ENCODE measurements around the gene YPEL2.
A peak's percentile ranks its signal among the peaks of the same experiment; 100 is the strongest.
"Not testable (repeated sequence)": the region's sequence is repeated elsewhere in the genome, so short reads cannot be mapped to it uniquely, and the experiment has no call there.

The YPEL2 gene

GRCh38 chr17:59311521-59311920 is 19.9 kb upstream of the YPEL2 start:
- not testable (repeated sequence) for H3K4me3 Mint-ChIP-seq; DNase-seq (ENCODE audit: low spot score in 2 of 2); H3K27me3 Mint-ChIP-seq; H3K27ac Mint-ChIP-seq; H3K36me3 Mint-ChIP-seq; ATAC-seq (ENCODE audit: low read depth); H3K4me1 Mint-ChIP-seq; H3K9me3 Mint-ChIP-seq

- Mint-ChIP-seq H3K4me3 (no peak overlapping the region), H3K36me3 (no peaks in the 10 kb centered on the region), H3K4me1 (peaks cover 3% of the 10 kb centered on the region), H3K27me3 (no peaks in the 10 kb centered on the region), H3K9me3 (no peaks in the 10 kb centered on the region), H3K27ac (no peak overlapping the region)
- no peak for ATAC-seq (ENCODE audit: low read depth)
- DNase-seq (ENCODE audit: low spot score in 2 of 2), result no peak
Observed at GRCh38 chr17:59315866-59316265, 15.6 kb upstream of the YPEL2 start.

GRCh38 chr17:59327121-59327980 is 4.1 kb upstream of the YPEL2 start:
- DNase-seq (ENCODE audit: low spot score in 2 of 2), result no peak
- Mint-ChIP-seq H3K9me3 (no peaks in the 10 kb centered on the region), H3K4me3 (no peak overlapping the region), H3K27me3 (no peaks in the 10 kb centered on the region), H3K36me3 (no peaks in the 10 kb centered on the region), H3K4me1 (peaks cover 17% of the 10 kb centered on the region), H3K27ac (no peak overlapping the region)
- no peak for ATAC-seq (ENCODE audit: low read depth)

GRCh38 chr17:59327981-59328290 is 3.5 kb upstream of the YPEL2 start:
- H3K9me3 Mint-ChIP-seq, result no peaks in the 10 kb centered on the region
- no peak overlapping the region for H3K27ac Mint-ChIP-seq
- DNase-seq (ENCODE audit: low spot score in 2 of 2) (no peak), ATAC-seq (ENCODE audit: low read depth) (no peak)
- H3K4me3 Mint-ChIP-seq, result no peak overlapping the region
- H3K36me3 Mint-ChIP-seq, result no peaks in the 10 kb centered on the region
- H3K27me3 Mint-ChIP-seq, result no peaks in the 10 kb centered on the region
- peaks cover 20% of the 10 kb centered on the region for H3K4me1 Mint-ChIP-seq

GRCh38 chr17:59328601-59329000 is 2.9 kb upstream of the YPEL2 start:
- ATAC-seq (ENCODE audit: low read depth), result no peak
- Mint-ChIP-seq H3K27ac (no peak overlapping the region), H3K36me3 (no peaks in the 10 kb centered on the region), H3K9me3 (no peaks in the 10 kb centered on the region), H3K4me3 (no peak overlapping the region), H3K4me1 (peaks cover 23% of the 10 kb centered on the region), H3K27me3 (no peaks in the 10 kb centered on the region)
- DNase-seq (ENCODE audit: low spot score in 2 of 2), result no peak

GRCh38 chr17:59329176-59330052 is 2.0 kb upstream of the YPEL2 start:
- ATAC-seq (ENCODE audit: low read depth), result peak; percentile 48
- H3K27me3 Mint-ChIP-seq, result no peaks in the 10 kb centered on the region
- peaks cover 30% of the 10 kb centered on the region for H3K4me1 Mint-ChIP-seq
- peak; percentile 42 for DNase-seq (ENCODE audit: low spot score in 2 of 2)
- no peaks in the 10 kb centered on the region for H3K36me3 Mint-ChIP-seq
- H3K27ac Mint-ChIP-seq, result peak overlapping the region; percentile 67
- H3K4me3 Mint-ChIP-seq, result peak overlapping the region; percentile 21
- no peaks in the 10 kb centered on the region for H3K9me3 Mint-ChIP-seq

GRCh38 chr17:59330053-59330942 is 1.2 kb upstream of the YPEL2 start:
- H3K27ac Mint-ChIP-seq, result peak overlapping the region; percentile 67
- H3K9me3 Mint-ChIP-seq, result no peaks in the 10 kb centered on the region
- DNase-seq (ENCODE audit: low spot score in 2 of 2), result no peak
- H3K36me3 Mint-ChIP-seq, result no peaks in the 10 kb centered on the region
- no peak for ATAC-seq (ENCODE audit: low read depth)
- peaks cover 37% of the 10 kb centered on the region for H3K4me1 Mint-ChIP-seq
- peak overlapping the region; percentile 49 for H3K4me3 Mint-ChIP-seq
- H3K27me3 Mint-ChIP-seq, result no peaks in the 10 kb centered on the region

GRCh38 chr17:59331929-59332748 is 684 bp downstream of the YPEL2 start:
- Mint-ChIP-seq H3K36me3 (no peaks in the 10 kb centered on the region), H3K27ac (peak overlapping the region; percentile 46), H3K27me3 (no peaks in the 10 kb centered on the region), H3K9me3 (no peaks in the 10 kb centered on the region), H3K4me3 (peak overlapping the region; percentile 90), H3K4me1 (peaks cover 46% of the 10 kb centered on the region)
- DNase-seq (ENCODE audit: low spot score in 2 of 2), result peak in 1 of 2 donors; percentile 32
- ATAC-seq (ENCODE audit: low read depth), result no peak

GRCh38 chr17:59332749-59333377 is 1.4 kb downstream of the YPEL2 start:
- DNase-seq (ENCODE audit: low spot score in 2 of 2), result peak in 1 of 2 donors; percentile 21
- no peak for ATAC-seq (ENCODE audit: low read depth)
- Mint-ChIP-seq H3K9me3 (no peaks in the 10 kb centered on the region), H3K27ac (peak overlapping the region; percentile 46), H3K4me3 (peak overlapping the region; percentile 90), H3K36me3 (no peaks in the 10 kb centered on the region), H3K27me3 (no peaks in the 10 kb centered on the region), H3K4me1 (peaks cover 47% of the 10 kb centered on the region)

- Mint-ChIP-seq H3K36me3 (no peaks in the 10 kb centered on the region), H3K4me3 (no peak overlapping the region), H3K27ac (no peak overlapping the region), H3K4me1 (peaks cover 49% of the 10 kb centered on the region), H3K9me3 (no peaks in the 10 kb centered on the region), H3K27me3 (no peaks in the 10 kb centered on the region)
- no peak for DNase-seq (ENCODE audit: low spot score in 2 of 2)
- no peak for ATAC-seq (ENCODE audit: low read depth)
Observed at GRCh38 chr17:59333836-59334235, 2.4 kb downstream of the YPEL2 start.

GRCh38 chr17:59335685-59336084 is 4.2 kb downstream of the YPEL2 start:
- H3K27me3 Mint-ChIP-seq, result no peaks in the 10 kb centered on the region

GRCh38 chr17:59337741-59338299 is 6.4 kb downstream of the YPEL2 start:
- Mint-ChIP-seq H3K36me3 (no peaks in the 10 kb centered on the region), H3K27ac (no peak overlapping the region), H3K9me3 (no peaks in the 10 kb centered on the region), H3K4me1 (peaks cover 49% of the 10 kb centered on the region), H3K27me3 (no peaks in the 10 kb centered on the region), H3K4me3 (no peak overlapping the region)
- ATAC-seq (ENCODE audit: low read depth) (no peak), DNase-seq (ENCODE audit: low spot score in 2 of 2) (no peak)

More at GRCh38 chr17:59335685-59336084, 4.2 kb downstream of the YPEL2 start:
- Mint-ChIP-seq H3K27ac (no peak overlapping the region), H3K4me3 (no peak overlapping the region), H3K36me3 (no peaks in the 10 kb centered on the region), H3K4me1 (peaks cover 42% of the 10 kb centered on the region), H3K9me3 (no peaks in the 10 kb centered on the region)
- no peak for DNase-seq (ENCODE audit: low spot score in 2 of 2)
- ATAC-seq (ENCODE audit: low read depth), result no peak

Measured in memory B cell (primary cell).